Uterus (tissue), 4 donors: ENCODE measurements around the gene WAC. TPM values are rescaled to one million over a fixed set of nuclear protein-coding genes. Genes with fewer than 3 reads are reported as not detected.
"Not testable (repeated sequence)": the region's sequence is repeated elsewhere in the genome, so short reads cannot be mapped to it uniquely, and the experiment has no call there.

ENCODE experiments used
- DNase-seq, 2 donors: peaks; one replicate each; pipeline ENCODE4 v3.0.0-alpha.2; 2019 to 2020
- H3K27ac ChIP-seq, 2 donors: fragments of 200-600 bp; sonication (generic); 1 replicate in 1 of 2; 2 replicates in 1 of 2; pipeline ENCODE4 v1.5.1; 2016 to 2018
- H3K27me3 ChIP-seq, 2 donors: fragments of 200-600 bp; sonication (generic); one replicate each; pipeline ENCODE4 v1.5.1; 2018 to 2019; ENCODE audit warnings: control low read depth in 1 of 2
- H3K36me3 ChIP-seq, 2 donors: fragments of 200-600 bp; sonication (generic); one replicate each; pipeline ENCODE4 v1.5.1; 2019; ENCODE audit warnings: control low read depth in 1 of 2
- H3K4me1 ChIP-seq, 2 donors: fragments of 200-600 bp; sonication (generic); one replicate each; pipeline ENCODE4 v1.5.1; 2018 to 2019; ENCODE audit warnings: control low read depth in 1 of 2
- H3K4me3 ChIP-seq, 2 donors: fragments of 200-600 bp; sonication (generic); 1 replicate in 1 of 2; 2 replicates in 1 of 2; pipeline ENCODE4 v1.5.1; 2018 to 2019; ENCODE audit warnings: mild to moderate bottlenecking in 1 of 2
- H3K9me3 ChIP-seq, 2 donors: fragments of 200-600 bp; sonication (generic); one replicate each; pipeline ENCODE4 v1.5.1; 2019; ENCODE audit warnings: control low read depth in 1 of 2
- POLR2A ChIP-seq, 2 donors: fragments of 450-650 bp; IDR thresholded peaks; one replicate each; pipeline ENCODE4 v1.6.1; 2016; ENCODE audit warnings: antibody characterized with exemption in 2 of 2, mild to moderate bottlenecking in 1 of 2, moderate library complexity in 1 of 2
- intact Hi-C: fragments of 100-400 bp; cut with DNase I; formaldehyde crosslinking; loops from one replicate; pipeline ENCODE4 v1.15.1; 2023; ENCODE audit warnings: low total_unique reads
- total RNA-seq, 4 donors: library from RNA; depleted of rRNA in 3 of 4; stranded (reverse); fragments of >200 nt in 3 of 4; gene quantifications; one replicate each; pipeline versions ENCODE4 v1.1.0 to v1.2.4, GENCODE V29; 2014 to 2023
- TF ChIP-seq, protein P1 (sequence below), 4 experiments: fragments of 200-600 bp in 2 of 4; fragments of 450-650 bp in 2 of 4; sonication (generic) in 2 of 4; IDR thresholded peaks; one replicate each; pipeline ENCODE4 v1.5.1; 2016 to 2019; ENCODE audit warnings: antibody characterized with exemption in 4 of 4, mild to moderate bottlenecking in 2 of 4, moderate library complexity in 1 of 4
- donor health status: DM: yes; HTN: yes; CAD: no.

WAC gene
- total RNA-seq, 4 donors from 2014 or later: 54.4 to 175 (median 90.4) TPM

DNA sequence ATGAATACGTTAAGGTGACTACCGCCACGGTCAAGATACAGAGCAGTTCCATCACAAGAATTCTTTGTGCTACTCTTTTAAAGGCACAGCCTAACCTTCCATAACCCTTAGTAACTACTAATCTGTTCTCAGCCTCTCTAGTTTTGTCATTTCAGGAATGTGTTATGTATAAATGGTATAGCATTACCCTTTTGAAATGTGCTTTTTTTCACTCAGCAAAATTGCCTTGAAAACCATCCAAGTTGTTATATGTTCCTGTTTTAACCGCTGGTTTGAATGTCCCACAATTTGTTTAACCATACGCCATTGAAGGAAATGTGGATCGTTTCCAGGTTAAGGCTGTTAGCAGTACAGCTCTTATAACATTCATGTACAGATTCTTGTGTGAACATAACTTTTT, 32.0 kb downstream of the WAC start:
- Histone ChIP-seq H3K36me3 (no peaks in the 10 kb centered on the region), H3K27me3 (no peaks in the 10 kb centered on the region), H3K4me3 (no peak overlapping the region), H3K27ac (no peak overlapping the region), H3K9me3 (no peaks in the 10 kb centered on the region), H3K4me1 (peaks cover 6 to 14% of the 10 kb centered on the region in 2 donors)
- no peak for DNase-seq
- TF ChIP-seq, protein P1, sequence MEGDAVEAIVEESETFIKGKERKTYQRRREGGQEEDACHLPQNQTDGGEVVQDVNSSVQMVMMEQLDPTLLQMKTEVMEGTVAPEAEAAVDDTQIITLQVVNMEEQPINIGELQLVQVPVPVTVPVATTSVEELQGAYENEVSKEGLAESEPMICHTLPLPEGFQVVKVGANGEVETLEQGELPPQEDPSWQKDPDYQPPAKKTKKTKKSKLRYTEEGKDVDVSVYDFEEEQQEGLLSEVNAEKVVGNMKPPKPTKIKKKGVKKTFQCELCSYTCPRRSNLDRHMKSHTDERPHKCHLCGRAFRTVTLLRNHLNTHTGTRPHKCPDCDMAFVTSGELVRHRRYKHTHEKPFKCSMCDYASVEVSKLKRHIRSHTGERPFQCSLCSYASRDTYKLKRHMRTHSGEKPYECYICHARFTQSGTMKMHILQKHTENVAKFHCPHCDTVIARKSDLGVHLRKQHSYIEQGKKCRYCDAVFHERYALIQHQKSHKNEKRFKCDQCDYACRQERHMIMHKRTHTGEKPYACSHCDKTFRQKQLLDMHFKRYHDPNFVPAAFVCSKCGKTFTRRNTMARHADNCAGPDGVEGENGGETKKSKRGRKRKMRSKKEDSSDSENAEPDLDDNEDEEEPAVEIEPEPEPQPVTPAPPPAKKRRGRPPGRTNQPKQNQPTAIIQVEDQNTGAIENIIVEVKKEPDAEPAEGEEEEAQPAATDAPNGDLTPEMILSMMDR (IDR thresholded peaks at IDR 0.05): no peak
- intact Hi-C loops: no loop called here

DNA sequence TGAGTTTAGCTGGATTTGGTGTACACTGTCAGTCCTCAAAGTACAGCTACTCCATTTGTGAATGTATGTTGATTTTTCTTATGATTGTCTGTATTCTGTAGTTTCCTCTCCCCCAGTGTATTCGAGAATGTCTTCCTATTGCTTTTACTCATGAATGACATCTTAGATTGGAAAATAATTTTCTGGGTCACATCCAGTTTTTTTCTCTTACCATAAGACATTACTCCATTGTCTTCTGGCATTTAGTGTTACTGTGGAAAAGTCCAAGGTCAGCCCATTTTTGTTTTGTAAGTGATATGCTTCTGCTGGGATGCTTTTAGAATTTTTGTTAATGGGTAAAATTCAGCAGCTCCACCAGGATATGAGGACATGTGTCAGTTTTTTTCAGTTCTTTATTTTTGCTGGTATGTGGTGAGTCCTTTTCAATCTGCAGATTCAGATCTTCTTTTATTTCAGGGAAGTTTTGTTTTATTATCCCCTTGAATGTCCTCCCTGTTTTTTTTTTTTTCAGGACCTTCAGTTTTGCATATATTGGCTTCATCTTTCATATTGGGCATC, 33.6 kb downstream of the WAC start:
- no peak for TF ChIP-seq POLR2A (IDR thresholded peaks at IDR 0.05)
- TF ChIP-seq, protein P1 (IDR thresholded peaks at IDR 0.05): no peak
- H3K36me3 ChIP-seq: no peaks in the 10 kb centered on the region
- DNase-seq: no peak
- H3K27me3 ChIP-seq: no peaks in the 10 kb centered on the region
- no peak overlapping the region for H3K27ac ChIP-seq
- intact Hi-C loops: no loop called here
- peaks cover 6 to 13% of the 10 kb centered on the region in 2 donors for H3K4me1 ChIP-seq
- no peak overlapping the region for H3K4me3 ChIP-seq
- no peaks in the 10 kb centered on the region for H3K9me3 ChIP-seq

DNA sequence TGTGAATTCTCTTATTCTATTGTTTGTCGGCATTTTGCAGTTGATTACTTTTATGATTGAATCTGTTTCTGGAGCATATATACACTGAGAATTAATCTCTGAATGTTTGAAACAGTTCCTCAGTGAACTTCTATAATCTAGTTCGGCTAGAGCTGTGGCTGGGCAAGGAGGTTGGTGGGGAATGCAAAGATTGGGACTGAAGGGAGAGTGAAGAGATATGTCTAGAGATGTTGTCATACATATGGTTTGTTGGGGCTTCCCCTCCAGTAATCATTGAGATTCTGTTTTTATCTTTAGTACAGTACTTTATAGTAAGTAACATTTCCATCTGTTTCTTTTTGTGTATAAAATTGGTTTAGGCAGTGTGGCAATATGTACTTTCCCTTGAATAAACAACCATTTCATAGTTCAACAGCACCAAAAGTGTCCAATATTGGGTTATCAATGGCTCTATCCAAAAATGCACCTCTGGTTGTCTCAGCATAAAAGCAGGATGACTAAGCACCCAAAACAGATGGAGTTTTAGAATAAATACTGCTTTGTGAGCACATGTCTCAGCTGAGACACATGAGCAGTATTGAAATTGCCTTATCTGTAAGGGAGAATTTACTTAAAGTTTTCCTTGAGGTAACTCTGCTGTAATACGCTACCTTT, 36.7 kb downstream of the WAC start:
- Histone ChIP-seq H3K4me1 (peaks cover 6 to 12% of the 10 kb centered on the region in 2 donors), H3K4me3 (no peak overlapping the region), H3K9me3 (no peaks in the 10 kb centered on the region), H3K36me3 (no peaks in the 10 kb centered on the region), H3K27ac (no peak overlapping the region), H3K27me3 (no peaks in the 10 kb centered on the region)
- TF ChIP-seq POLR2A (IDR thresholded peaks at IDR 0.05): no peak
- TF ChIP-seq, protein P1 (IDR thresholded peaks at IDR 0.05): no peak
- DNase-seq: no peak
- intact Hi-C loops: no loop called here

DNA sequence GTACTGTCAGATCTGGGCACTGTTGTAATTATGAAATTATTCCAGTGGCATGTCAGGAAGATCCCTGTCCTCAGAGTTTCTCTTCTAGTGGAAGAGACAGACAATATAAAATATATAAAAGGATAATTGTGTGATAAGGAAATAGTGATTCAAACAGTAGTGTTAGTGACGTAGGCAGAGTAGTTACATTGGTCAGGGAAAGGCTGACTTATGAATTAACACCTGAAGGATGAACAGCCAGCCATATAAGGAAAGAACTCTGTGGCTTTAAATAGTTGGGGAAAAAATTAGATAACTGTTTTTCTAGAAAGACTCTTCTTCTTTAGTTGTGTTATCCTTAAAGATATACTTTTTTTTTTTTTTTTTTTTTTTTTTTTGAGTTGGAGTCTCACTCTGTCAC, 37.7 kb downstream of the WAC start:
- Histone ChIP-seq H3K4me1 (peaks cover 6 to 10% of the 10 kb centered on the region in 2 donors), H3K27ac (no peak overlapping the region), H3K9me3 (no peaks in the 10 kb centered on the region), H3K27me3 (no peaks in the 10 kb centered on the region), H3K4me3 (no peak overlapping the region), H3K36me3 (no peaks in the 10 kb centered on the region)
- TF ChIP-seq, protein P1 (IDR thresholded peaks at IDR 0.05): no peak
- TF ChIP-seq POLR2A (IDR thresholded peaks at IDR 0.05): no peak
- no peak for DNase-seq
- intact Hi-C loops: no loop called here

DNA sequence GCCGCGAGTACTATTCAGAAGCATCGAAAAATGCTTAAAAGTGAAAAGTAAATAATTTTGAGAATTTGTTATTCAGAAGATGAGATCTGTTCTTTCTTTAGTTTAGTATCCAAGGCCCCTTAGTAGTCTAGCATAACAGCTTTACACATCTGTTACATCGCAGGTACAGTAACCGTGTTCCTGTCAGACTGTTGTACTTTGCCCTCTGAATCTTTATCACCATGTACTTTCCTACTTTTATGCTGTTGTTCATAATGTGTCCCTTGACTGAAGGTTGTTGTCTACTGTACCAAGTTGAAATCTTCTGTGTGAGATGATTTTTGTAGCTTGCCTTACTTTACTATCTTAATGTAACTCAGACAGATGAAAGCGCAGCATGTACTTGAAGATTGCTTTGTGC, 38.3 kb downstream of the WAC start:
- H3K4me1 ChIP-seq: peaks cover 6 to 10% of the 10 kb centered on the region in 2 donors
- no peak overlapping the region for H3K4me3 ChIP-seq
- H3K27me3 ChIP-seq: no peaks in the 10 kb centered on the region
- H3K9me3 ChIP-seq: no peaks in the 10 kb centered on the region
- H3K27ac ChIP-seq: no peak overlapping the region
- intact Hi-C loops: no loop called here
- no peaks in the 10 kb centered on the region for H3K36me3 ChIP-seq
- DNase-seq: no peak
- TF ChIP-seq, protein P1 (IDR thresholded peaks at IDR 0.05): no peak
- no peak for TF ChIP-seq POLR2A (IDR thresholded peaks at IDR 0.05)

DNA sequence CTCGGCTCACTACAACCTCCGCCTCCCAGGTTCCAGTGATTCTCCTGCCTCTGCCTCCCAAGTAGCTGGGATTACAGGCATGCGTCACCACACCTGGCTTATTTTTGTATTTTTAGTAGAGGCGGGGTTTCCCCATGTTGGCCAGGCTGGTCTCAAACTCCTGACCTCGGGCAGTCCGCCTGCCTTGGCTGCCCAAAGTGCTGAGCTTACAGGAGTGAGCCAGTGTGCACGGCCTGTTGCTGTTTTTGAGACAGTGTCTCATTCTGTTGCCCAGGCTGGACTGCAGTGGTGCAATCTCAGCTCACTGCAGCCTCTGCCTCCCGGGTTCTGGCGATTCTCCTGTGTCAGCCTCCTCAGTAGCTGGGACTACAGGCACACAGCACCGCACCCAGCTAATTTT, 41.3 kb downstream of the WAC start:
- intact Hi-C loops, DNase-seq, H3K9me3 ChIP-seq, H3K4me1 ChIP-seq, H3K27me3 ChIP-seq, H3K36me3 ChIP-seq, H3K4me3 ChIP-seq, H3K27ac ChIP-seq: not testable (repeated sequence)
